ENCODE data around the gene EGFLAM. TPM values are rescaled to one million over a fixed set of nuclear protein-coding genes. Genes with fewer than 3 reads are reported as not detected.

The EGFLAM gene
- total RNA-seq, 1 experiment from 2014 or later: 0.33 TPM

DNA sequence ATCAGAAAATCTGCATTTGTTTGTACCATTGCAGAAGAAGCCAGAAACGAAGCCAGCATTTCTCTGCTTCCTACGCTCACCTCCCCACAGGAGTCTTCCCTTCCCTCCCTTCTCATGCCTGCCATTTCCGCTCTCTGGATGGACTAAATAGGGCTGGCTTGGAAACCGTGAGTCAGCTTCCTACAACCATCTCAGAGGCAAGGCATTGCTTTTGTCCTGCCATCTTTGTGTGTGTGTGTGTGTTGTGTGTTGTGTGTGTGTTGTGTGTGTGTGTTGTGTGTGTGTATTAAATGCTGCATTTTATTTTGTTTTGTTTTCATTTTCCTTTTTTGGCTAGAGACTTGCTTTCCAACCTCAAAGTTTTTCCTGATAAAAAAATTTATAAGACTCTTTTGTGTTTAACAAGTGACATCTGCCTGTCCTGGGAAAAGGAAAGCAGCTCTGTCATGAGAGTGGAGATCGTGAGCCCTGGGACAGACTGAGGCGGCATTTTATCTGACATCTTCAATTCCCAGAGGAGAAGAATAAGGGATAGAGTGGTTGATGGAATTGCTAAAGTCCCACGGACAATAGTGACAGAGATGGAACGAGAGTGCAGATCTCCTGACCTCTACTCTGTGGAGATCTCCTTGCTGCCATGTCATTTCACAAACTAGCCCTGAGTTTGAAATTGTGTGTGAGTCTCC lies 7.5 kb upstream of the EGFLAM start:
- H3K56ac ChIP-seq (ENCODE audit: insufficient read length, low read depth, low read length): no peak overlapping the region
- H2BK120ac ChIP-seq (ENCODE audit: low read depth, low read length, poor library complexity, severe bottlenecking): no peak overlapping the region
- no peaks in the 10 kb centered on the region for H4K20me1 ChIP-seq (ENCODE audit: control insufficient read depth, insufficient read depth, insufficient read length)
- Mint-ChIP-seq H3K27ac (no peak overlapping the region), H3K9me3 (peaks cover 4 to 6% of the 10 kb centered on the region in 2 experiments; a peak in 4 of 5 replicates), H3K27me3 (ENCODE audit: low read depth) (peaks cover 46% of the 10 kb centered on the region), H3K4me3 (no peak overlapping the region), H3K36me3 (ENCODE audit: insufficient read depth in 1 of 3, low read depth in 3 of 3) (0 out of 7 replicates have a peak, but pooled peaks cover 0 to 3% (median 0%) of the 10 kb centered on the region in 3 experiments), H3K4me1 (no peaks in the 10 kb centered on the region)
- H2BK15ac ChIP-seq (ENCODE audit: low read depth, low read length): no peak overlapping the region
- no peak overlapping the region for H3T11ph ChIP-seq (ENCODE audit: low read length)
- no peak overlapping the region for H3K4me2 ChIP-seq (ENCODE audit: insufficient read depth, insufficient read length, low read length)
- H4K8ac ChIP-seq (replicated peaks; ENCODE audit: insufficient read length, low read depth, low read length): no peak overlapping the region
- H3K14ac ChIP-seq (ENCODE audit: insufficient read depth, low read length): no peak overlapping the region
- no peak overlapping the region for H2BK20ac ChIP-seq (ENCODE audit: low read depth, low read length, poor library complexity, severe bottlenecking)
- H3K4me1 ChIP-seq (ENCODE audit: insufficient read depth, low read length): no peaks in the 10 kb centered on the region
- TF ChIP-seq, protein P1, sequence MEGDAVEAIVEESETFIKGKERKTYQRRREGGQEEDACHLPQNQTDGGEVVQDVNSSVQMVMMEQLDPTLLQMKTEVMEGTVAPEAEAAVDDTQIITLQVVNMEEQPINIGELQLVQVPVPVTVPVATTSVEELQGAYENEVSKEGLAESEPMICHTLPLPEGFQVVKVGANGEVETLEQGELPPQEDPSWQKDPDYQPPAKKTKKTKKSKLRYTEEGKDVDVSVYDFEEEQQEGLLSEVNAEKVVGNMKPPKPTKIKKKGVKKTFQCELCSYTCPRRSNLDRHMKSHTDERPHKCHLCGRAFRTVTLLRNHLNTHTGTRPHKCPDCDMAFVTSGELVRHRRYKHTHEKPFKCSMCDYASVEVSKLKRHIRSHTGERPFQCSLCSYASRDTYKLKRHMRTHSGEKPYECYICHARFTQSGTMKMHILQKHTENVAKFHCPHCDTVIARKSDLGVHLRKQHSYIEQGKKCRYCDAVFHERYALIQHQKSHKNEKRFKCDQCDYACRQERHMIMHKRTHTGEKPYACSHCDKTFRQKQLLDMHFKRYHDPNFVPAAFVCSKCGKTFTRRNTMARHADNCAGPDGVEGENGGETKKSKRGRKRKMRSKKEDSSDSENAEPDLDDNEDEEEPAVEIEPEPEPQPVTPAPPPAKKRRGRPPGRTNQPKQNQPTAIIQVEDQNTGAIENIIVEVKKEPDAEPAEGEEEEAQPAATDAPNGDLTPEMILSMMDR (conservative IDR thresholded peaks at IDR 0.05): no peak
- no peak overlapping the region for H3K27ac ChIP-seq (ENCODE audit: insufficient read length, low read depth, low read length)
- no peak overlapping the region for H2AFZ ChIP-seq (ENCODE audit: low read length)
- no peak for DNase-seq
- no peak overlapping the region for H3K9ac ChIP-seq (ENCODE audit: extremely low read depth, insufficient read length, low read length)
- H3K23me2 ChIP-seq (ENCODE audit: insufficient read length, low read depth, low read length, poor library complexity, severe bottlenecking): no peaks in the 10 kb centered on the region
- no peak overlapping the region for H3K18ac ChIP-seq (ENCODE audit: insufficient read length, low read depth, low read length)
- H2BK5ac ChIP-seq (ENCODE audit: insufficient read length, low read length): no peak overlapping the region
- H3K4ac ChIP-seq (ENCODE audit: low read depth, low read length): no peak overlapping the region
- H2BK12ac ChIP-seq (ENCODE audit: insufficient read length, low read depth, low read length): no peak overlapping the region
- no peak overlapping the region for H4K91ac ChIP-seq (ENCODE audit: insufficient read length, low read depth, low read length)
- H2AK5ac ChIP-seq (ENCODE audit: insufficient read length, low read length): no peak overlapping the region
- peaks cover 6% of the 10 kb centered on the region; the same call in 1 of the 2 replicates for H3K27me3 ChIP-seq (ENCODE audit: insufficient read depth, low read length)
- H3K79me1 ChIP-seq (ENCODE audit: insufficient read depth, low read depth, low read length, poor library complexity, severe bottlenecking): no peaks in the 10 kb centered on the region
- H3K9me3 ChIP-seq (ENCODE audit: control insufficient read depth, low read depth, low read length): no peaks in the 10 kb centered on the region
- no peak overlapping the region for H3K23ac ChIP-seq (ENCODE audit: insufficient read length, low read depth, low read length)
- no peak overlapping the region for H4K5ac ChIP-seq (ENCODE audit: insufficient read length, low read depth, low read length)
- H3K79me2 ChIP-seq (ENCODE audit: insufficient read depth, low read length): no peaks in the 10 kb centered on the region
- no CpG with 5 or more reads among the region's 8 CpGs for WGBS (ENCODE audit: extremely low coverage, insufficient read length, low lambda C conversion rate)
